ENCODE results near the gene KAT6B. TPM values are rescaled to one million over a fixed set of nuclear protein-coding genes. Genes with fewer than 3 reads are reported as not detected.
"Not testable (repeated sequence)": the region's sequence is repeated elsewhere in the genome, so short reads cannot be mapped to it uniquely, and the experiment has no call there.

The KAT6B gene
- total and polyA plus RNA-seq, 2 experiments from 2014 or later: 15.8 to 36.2 TPM

DNA sequence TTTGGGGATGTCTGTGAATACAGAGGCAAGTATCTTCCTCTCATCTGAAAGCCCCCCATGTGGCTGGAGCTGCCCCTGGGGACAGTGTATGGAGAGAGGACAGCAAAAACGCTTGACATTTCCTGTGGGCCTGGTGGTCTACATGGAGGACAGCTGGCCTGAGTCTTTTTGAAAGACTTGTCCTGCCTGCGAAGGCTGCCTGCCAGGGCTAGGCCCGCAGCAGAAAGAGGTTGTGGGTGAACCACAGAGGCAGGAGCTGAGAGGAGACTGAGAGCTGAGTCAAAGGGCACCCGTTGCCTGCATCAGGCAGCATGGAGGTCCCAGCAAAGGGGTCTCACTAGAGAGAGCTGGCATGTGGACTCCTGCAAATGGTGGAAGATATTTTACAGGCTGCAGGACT, 66.4 kb downstream of the KAT6B start:
- TF ChIP-seq EZH2 (IDR thresholded peaks at IDR 0.05; ENCODE audit: borderline replicate concordance): no peak
- no peak for TF ChIP-seq CTCF (IDR thresholded peaks at IDR 0.05; ENCODE audit: poor library complexity)
- TF ChIP-seq EZH2phosphoT487 (IDR thresholded peaks at IDR 0.05; ENCODE audit: low read depth, severe bottlenecking, unreplicated experiment): no peak
- WGBS (ENCODE audit: low lambda C conversion rate, missing lambda C conversion rate): 96% methylated on average over 4 of the region's 4 CpGs
- Histone ChIP-seq H3K4me2 (no peak overlapping the region), H3K9me2 (replicated peaks; ENCODE audit: insufficient read depth) (no peaks in the 10 kb centered on the region), H3K4me3 (no peak overlapping the region), H3K27me3 (no peaks in the 10 kb centered on the region), H2AFZ (no peak overlapping the region), H3K9me3 (ENCODE audit: low read depth) (no peaks in the 10 kb centered on the region), H3K79me2 (peaks cover 85% of the 10 kb centered on the region), H3K36me3 (replicated peaks; ENCODE audit: insufficient read depth, low read depth) (no peaks in the 10 kb centered on the region), H3K4me1 (ENCODE audit: insufficient read depth) (peaks cover 9% of the 10 kb centered on the region), H4K20me1 (ENCODE audit: insufficient read depth, poor library complexity, severe bottlenecking) (peaks cover 44% of the 10 kb centered on the region), H3K27ac (no peak overlapping the region)
- DNase-seq (ENCODE audit: low spot score): no peak

DNA sequence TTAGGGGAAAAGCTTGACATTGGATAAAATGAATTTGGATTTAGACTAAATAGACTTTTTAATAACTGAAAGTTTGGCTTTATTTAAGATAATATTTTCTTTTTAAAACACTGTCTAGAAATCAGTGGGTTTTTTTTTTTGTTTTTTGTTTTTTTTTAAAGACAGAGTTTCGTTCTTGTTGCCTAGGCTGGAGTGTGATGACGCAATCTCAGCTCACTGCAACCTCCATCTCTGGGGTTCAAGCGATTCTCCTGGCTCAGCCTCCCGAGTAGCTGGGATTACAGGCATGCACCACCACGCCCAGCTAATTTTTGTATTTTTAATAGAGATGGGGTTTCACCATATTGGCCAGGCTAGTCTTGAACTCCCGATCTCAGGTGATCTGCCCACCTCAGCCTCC, 66.9 kb downstream of the KAT6B start:
- not testable (repeated sequence) for H3K4me2 ChIP-seq; H3K9me3 ChIP-seq (ENCODE audit: low read depth); H3K27me3 ChIP-seq; H3K4me3 ChIP-seq; H3K27ac ChIP-seq; H3K36me3 ChIP-seq (replicated peaks; ENCODE audit: insufficient read depth, low read depth); H3K9me2 ChIP-seq (replicated peaks; ENCODE audit: insufficient read depth); H2AFZ ChIP-seq; DNase-seq (ENCODE audit: low spot score)
- peaks cover 84% of the 10 kb centered on the region for H3K79me2 ChIP-seq
- peaks cover 13% of the 10 kb centered on the region for H3K4me1 ChIP-seq (ENCODE audit: insufficient read depth)
- 93% methylated on average over 6 of the region's 6 CpGs for WGBS (ENCODE audit: low lambda C conversion rate, missing lambda C conversion rate)
- peaks cover 49% of the 10 kb centered on the region for H4K20me1 ChIP-seq (ENCODE audit: insufficient read depth, poor library complexity, severe bottlenecking)

DNA sequence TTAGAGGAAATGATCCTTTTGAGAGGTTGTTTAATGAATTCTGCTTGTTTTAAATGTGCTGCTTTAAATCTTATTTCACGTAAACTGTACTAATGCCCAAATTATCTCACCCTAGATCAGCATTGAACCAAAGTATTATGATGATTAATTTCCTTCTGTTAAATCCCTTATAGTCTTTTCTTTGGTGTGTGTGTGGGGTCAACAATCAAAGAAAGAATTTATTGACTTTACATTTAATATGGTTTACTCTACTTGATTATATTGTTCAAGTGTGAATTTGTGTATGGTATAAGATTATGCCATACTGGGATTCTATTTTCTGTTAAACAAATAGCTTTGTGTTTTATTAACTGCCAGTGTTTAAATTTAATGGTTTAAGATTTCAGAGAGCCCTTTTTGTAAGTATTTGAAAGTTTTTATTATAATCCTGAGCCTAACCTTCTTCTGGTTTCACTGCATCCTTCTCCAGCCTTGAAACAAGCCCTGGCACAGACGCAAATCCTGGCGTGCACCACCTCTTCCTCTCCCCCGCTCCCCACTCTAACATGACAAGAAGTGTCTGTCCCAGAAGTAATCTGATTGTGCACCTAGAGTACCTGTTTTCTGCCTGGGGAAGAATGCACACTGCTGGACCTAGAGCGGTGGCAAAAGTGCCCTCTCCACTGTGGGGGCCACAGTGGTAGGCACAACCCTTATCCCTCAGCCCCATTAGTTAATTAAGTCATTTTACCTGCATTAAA, 70.6 kb downstream of the KAT6B start:
- Histone ChIP-seq H3K4me1 (ENCODE audit: insufficient read depth) (peaks cover 16% of the 10 kb centered on the region), H3K36me3 (replicated peaks; ENCODE audit: insufficient read depth, low read depth) (no peaks in the 10 kb centered on the region), H3K9me3 (ENCODE audit: low read depth) (no peaks in the 10 kb centered on the region), H2AFZ (no peak overlapping the region), H3K4me3 (no peak overlapping the region), H3K4me2 (no peak overlapping the region), H3K9me2 (replicated peaks; ENCODE audit: insufficient read depth) (no peaks in the 10 kb centered on the region), H3K79me2 (peaks cover 90% of the 10 kb centered on the region), H3K27me3 (no peaks in the 10 kb centered on the region), H3K27ac (no peak overlapping the region), H4K20me1 (ENCODE audit: insufficient read depth, poor library complexity, severe bottlenecking) (peaks cover 52% of the 10 kb centered on the region)
- TF ChIP-seq EZH2 (IDR thresholded peaks at IDR 0.05; ENCODE audit: borderline replicate concordance): no peak
- TF ChIP-seq CTCF (IDR thresholded peaks at IDR 0.05; ENCODE audit: poor library complexity): no peak
- no peak for TF ChIP-seq EZH2phosphoT487 (IDR thresholded peaks at IDR 0.05; ENCODE audit: low read depth, severe bottlenecking, unreplicated experiment)
- 77% methylated on average over 5 of the region's 5 CpGs for WGBS (ENCODE audit: low lambda C conversion rate, missing lambda C conversion rate)
- no peak for DNase-seq (ENCODE audit: low spot score)

DNA sequence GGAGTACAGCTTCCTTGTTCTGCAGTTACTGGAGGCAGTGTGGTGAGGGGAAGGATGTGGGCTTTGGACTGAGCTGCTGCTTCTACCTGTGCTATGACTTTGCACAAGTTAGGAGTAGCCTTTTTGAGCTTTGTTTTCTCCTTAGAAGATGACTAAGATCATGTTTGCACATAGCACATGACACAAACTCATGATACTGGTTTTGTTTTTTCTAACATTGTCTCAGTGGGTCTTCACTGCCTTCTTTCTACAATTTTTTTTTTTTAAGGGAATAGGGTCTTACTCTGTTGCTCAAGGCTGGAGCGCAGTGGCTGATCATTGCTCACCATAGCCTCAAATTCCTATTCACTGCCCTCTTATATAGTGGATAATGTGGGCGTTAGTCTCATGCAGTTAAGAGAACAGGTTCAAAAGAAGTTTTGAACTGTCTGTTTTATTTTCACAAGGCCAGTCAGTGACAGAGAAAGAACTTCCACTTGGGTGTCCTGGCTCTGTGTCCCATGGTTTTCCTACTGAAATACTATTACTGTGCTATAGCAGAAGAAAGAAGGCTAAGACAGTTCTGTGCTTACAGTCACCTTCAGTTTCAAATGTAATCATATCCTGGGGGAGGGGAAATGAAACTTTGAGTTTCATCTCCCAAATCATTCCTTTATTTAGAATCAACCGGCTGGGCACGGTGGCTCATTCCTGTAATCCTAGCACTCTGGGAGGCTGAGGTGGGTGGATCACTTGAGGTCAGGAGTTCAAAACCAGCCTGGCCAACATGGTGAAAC, 72.0 kb downstream of the KAT6B start:
- no peaks in the 10 kb centered on the region for H3K9me3 ChIP-seq (ENCODE audit: low read depth)
- DNase-seq (ENCODE audit: low spot score): peak; percentile 28
- H2AFZ ChIP-seq: no peak overlapping the region
- H4K20me1 ChIP-seq (ENCODE audit: insufficient read depth, poor library complexity, severe bottlenecking): peaks cover 58% of the 10 kb centered on the region
- H3K27ac ChIP-seq: peak overlapping the region; percentile 69
- H3K4me3 ChIP-seq: no peak overlapping the region
- peaks cover 16% of the 10 kb centered on the region for H3K4me1 ChIP-seq (ENCODE audit: insufficient read depth)
- peak overlapping the region; percentile 3 for H3K4me2 ChIP-seq
- H3K27me3 ChIP-seq: no peaks in the 10 kb centered on the region
- no peaks in the 10 kb centered on the region for H3K36me3 ChIP-seq (replicated peaks; ENCODE audit: insufficient read depth, low read depth)
- peaks cover 94% of the 10 kb centered on the region for H3K79me2 ChIP-seq
- WGBS (ENCODE audit: low lambda C conversion rate, missing lambda C conversion rate): 96% methylated on average over 4 of the region's 4 CpGs
- TF ChIP-seq EZH2phosphoT487 (IDR thresholded peaks at IDR 0.05; ENCODE audit: low read depth, severe bottlenecking, unreplicated experiment) (no peak), CTCF (IDR thresholded peaks at IDR 0.05; ENCODE audit: poor library complexity) (no peak), EZH2 (IDR thresholded peaks at IDR 0.05; ENCODE audit: borderline replicate concordance) (no peak)
- no peaks in the 10 kb centered on the region for H3K9me2 ChIP-seq (replicated peaks; ENCODE audit: insufficient read depth)

All from hepatocyte (in vitro differentiated cells).